H9 (cell line): Measurements from ENCODE around the gene TMEM145. TPM values are rescaled to one million over a fixed set of nuclear protein-coding genes. Genes with fewer than 3 reads are reported as not detected.

Experiments used
- DNase-seq: peaks from one replicate; pipeline ENCODE4 v3.0.0-alpha.2; 2017
- H2AFZ ChIP-seq: one replicate; pipeline ENCODE4 v1.6.1; 2013; ENCODE audit warnings: mild to moderate bottlenecking, low read length, control low read depth, moderate library complexity
- H2AK5ac ChIP-seq: 2 replicates; pipeline ENCODE4 v1.6.1; 2013; ENCODE audit warnings: low read length, control low read depth, mixed read lengths; ENCODE audit not compliant: insufficient read length
- H2BK120ac ChIP-seq: one replicate; pipeline ENCODE4 v1.6.1; 2013; ENCODE audit warnings: low read depth, mild to moderate bottlenecking, low read length, control low read depth, inconsistent platforms; ENCODE audit not compliant: poor library complexity, severe bottlenecking
- H2BK12ac ChIP-seq: 2 replicates; pipeline ENCODE4 v1.6.1; 2013; ENCODE audit warnings: low read length, control low read depth, mixed read lengths, low read depth; ENCODE audit not compliant: insufficient read length
- H2BK15ac ChIP-seq: 2 replicates; pipeline ENCODE4 v1.6.1; 2013; ENCODE audit warnings: low read depth, low read length, control low read depth
- H2BK20ac ChIP-seq: one replicate; pipeline ENCODE4 v1.6.1; 2013; ENCODE audit warnings: low read depth, mild to moderate bottlenecking, low read length, control low read depth, inconsistent platforms; ENCODE audit not compliant: poor library complexity, severe bottlenecking
- H2BK5ac ChIP-seq: 2 replicates; pipeline ENCODE4 v1.6.1; 2013; ENCODE audit warnings: low read length, control low read depth, mixed read lengths; ENCODE audit not compliant: insufficient read length
- H3K14ac ChIP-seq: 2 replicates; pipeline ENCODE4 v1.6.1; 2013; ENCODE audit warnings: low read length, control low read depth; ENCODE audit not compliant: insufficient read depth
- H3K18ac ChIP-seq: 2 replicates; pipeline ENCODE4 v1.6.1; 2013; ENCODE audit warnings: low read depth, mild to moderate bottlenecking, mixed read lengths, low read length, control low read depth; ENCODE audit not compliant: insufficient read length
- H3K23ac ChIP-seq: 2 replicates; pipeline ENCODE4 v1.6.1; 2013; ENCODE audit warnings: low read length, control low read depth, mixed read lengths, low read depth; ENCODE audit not compliant: insufficient read length
- H3K23me2 ChIP-seq: 2 replicates; pipeline ENCODE4 v1.6.1; 2013; ENCODE audit warnings: low read depth, mild to moderate bottlenecking, mixed read lengths, low read length, control low read depth; ENCODE audit not compliant: insufficient read length, poor library complexity, severe bottlenecking
- H3K27ac ChIP-seq: 2 replicates; pipeline ENCODE4 v1.5.1; 2013; ENCODE audit warnings: low read length, control low read depth, mixed read lengths, low read depth; ENCODE audit not compliant: insufficient read length
- H3K27me3 ChIP-seq: 2 replicates; pipeline ENCODE4 v1.6.1; 2013; ENCODE audit warnings: low read length, control low read depth, inconsistent platforms; ENCODE audit not compliant: insufficient read depth
- H3K4ac ChIP-seq: 2 replicates; pipeline ENCODE4 v1.6.1; 2013; ENCODE audit warnings: low read depth, mild to moderate bottlenecking, control low read depth, inconsistent platforms, low read length, moderate library complexity
- H3K4me1 ChIP-seq: 2 replicates; pipeline ENCODE4 v1.6.1; 2013; ENCODE audit warnings: low read length, control low read depth, inconsistent platforms; ENCODE audit not compliant: insufficient read depth
- H3K4me2 ChIP-seq: 2 replicates; pipeline ENCODE4 v1.6.1; 2013; ENCODE audit warnings: low read length, control low read depth, mixed read lengths; ENCODE audit not compliant: insufficient read length, insufficient read depth
- H3K56ac ChIP-seq: 2 replicates; pipeline ENCODE4 v1.6.1; 2013; ENCODE audit warnings: low read depth, mild to moderate bottlenecking, mixed read lengths, low read length, control low read depth; ENCODE audit not compliant: insufficient read length
- H3K79me1 ChIP-seq: 2 replicates; pipeline ENCODE4 v1.6.1; 2013; ENCODE audit warnings: low read depth, mild to moderate bottlenecking, moderate library complexity, low read length, control low read depth, inconsistent platforms; ENCODE audit not compliant: insufficient read depth, poor library complexity, severe bottlenecking
- H3K79me2 ChIP-seq: 2 replicates; pipeline ENCODE4 v1.6.1; 2013; ENCODE audit warnings: low read length, control low read depth, inconsistent platforms; ENCODE audit not compliant: insufficient read depth
- H3K9ac ChIP-seq: 2 replicates; pipeline ENCODE4 v1.6.1; 2013; ENCODE audit warnings: low read length, control low read depth, mixed read lengths; ENCODE audit not compliant: insufficient read length; ENCODE audit errors: extremely low read depth
- H3K9me3 ChIP-seq: one replicate; pipeline ENCODE4 v1.6.1; 2013; ENCODE audit warnings: low read depth, low read length, inconsistent platforms; ENCODE audit not compliant: control insufficient read depth
- H3T11ph ChIP-seq: one replicate; pipeline ENCODE4 v1.6.1; 2013; ENCODE audit warnings: mild to moderate bottlenecking, low read length, control low read depth, inconsistent platforms
- H4K20me1 ChIP-seq: one replicate; pipeline ENCODE4 v1.6.1; 2013; ENCODE audit not compliant: control insufficient read depth, insufficient read length, insufficient read depth
- H4K5ac ChIP-seq: 2 replicates; pipeline ENCODE4 v1.6.1; 2013; ENCODE audit warnings: low read depth, mild to moderate bottlenecking, mixed read lengths, low read length, control low read depth; ENCODE audit not compliant: insufficient read length
- H4K8ac ChIP-seq: replicated peaks from 2 replicates; pipeline ENCODE4 v1.6.1; 2013; ENCODE audit warnings: low read length, control low read depth, mixed read lengths, low read depth; ENCODE audit not compliant: insufficient read length
- H4K91ac ChIP-seq: 2 replicates; pipeline ENCODE4 v1.6.1; 2013; ENCODE audit warnings: low read depth, mild to moderate bottlenecking, moderate library complexity, mixed read lengths, low read length, control low read depth; ENCODE audit not compliant: insufficient read length
- H3K27ac Mint-ChIP-seq, 3 experiments: 2 replicates in 2 of 3; 3 replicates in 1 of 3; pipeline ENCODE4 v1.8.0; 2020 to 2021; ENCODE audit warnings: mixed read lengths in 3 of 3, mild to moderate bottlenecking in 1 of 3, moderate library complexity in 1 of 3
- H3K27me3 Mint-ChIP-seq: 2 replicates; pipeline ENCODE4 v1.8.0; 2021; ENCODE audit warnings: low read depth, mild to moderate bottlenecking, moderate library complexity, mixed read lengths
- H3K36me3 Mint-ChIP-seq, 3 experiments: 2 replicates in 2 of 3; 3 replicates in 1 of 3; pipeline ENCODE4 v1.8.0; 2020 to 2021; ENCODE audit warnings: low read depth in 3 of 3, mixed read lengths in 3 of 3; ENCODE audit not compliant: insufficient read depth in 1 of 3
- H3K4me1 Mint-ChIP-seq, 2 experiments: 2 replicates each; pipeline ENCODE4 v1.8.0; 2020; ENCODE audit warnings: mixed read lengths in 2 of 2
- H3K4me3 Mint-ChIP-seq, 2 experiments: 2 replicates in 1 of 2; 3 replicates in 1 of 2; pipeline ENCODE4 v1.8.0; 2020 to 2021; ENCODE audit warnings: mild to moderate bottlenecking in 2 of 2, mixed read lengths in 2 of 2, moderate library complexity in 1 of 2
- H3K9me3 Mint-ChIP-seq, 2 experiments: 2 replicates in 1 of 2; 3 replicates in 1 of 2; pipeline ENCODE4 v1.8.0; 2020; ENCODE audit warnings: mild to moderate bottlenecking in 2 of 2, mixed read lengths in 2 of 2, moderate library complexity in 1 of 2
- WGBS: extraction: QIAGEN DNeasy Blood & Tissue Kit; methylation state at CpG from one replicate; pipeline ENCODE4 v1.1.7; 2013; ENCODE audit warnings: missing lambda C conversion rate, low lambda C conversion rate, mixed read lengths; ENCODE audit not compliant: insufficient read length; ENCODE audit errors: extremely low coverage; 5-methylcytosine and 5-hydroxymethylcytosine counted together
- total RNA-seq: library from RNA; stranded (reverse); gene quantifications from 2 replicates; pipeline ENCODE4 v1.2.1, GENCODE V29; 2021
- TF ChIP-seq, protein P1 (sequence below): fragments of 200-600 bp; sonication (generic); conservative IDR thresholded peaks from 3 replicates; pipeline ENCODE4 v1.8.0; 2021; ENCODE audit warnings: antibody characterized with exemption, mild to moderate bottlenecking

The TMEM145 gene
- total RNA-seq, 1 experiment from 2014 or later: 4.5 TPM

DNA sequence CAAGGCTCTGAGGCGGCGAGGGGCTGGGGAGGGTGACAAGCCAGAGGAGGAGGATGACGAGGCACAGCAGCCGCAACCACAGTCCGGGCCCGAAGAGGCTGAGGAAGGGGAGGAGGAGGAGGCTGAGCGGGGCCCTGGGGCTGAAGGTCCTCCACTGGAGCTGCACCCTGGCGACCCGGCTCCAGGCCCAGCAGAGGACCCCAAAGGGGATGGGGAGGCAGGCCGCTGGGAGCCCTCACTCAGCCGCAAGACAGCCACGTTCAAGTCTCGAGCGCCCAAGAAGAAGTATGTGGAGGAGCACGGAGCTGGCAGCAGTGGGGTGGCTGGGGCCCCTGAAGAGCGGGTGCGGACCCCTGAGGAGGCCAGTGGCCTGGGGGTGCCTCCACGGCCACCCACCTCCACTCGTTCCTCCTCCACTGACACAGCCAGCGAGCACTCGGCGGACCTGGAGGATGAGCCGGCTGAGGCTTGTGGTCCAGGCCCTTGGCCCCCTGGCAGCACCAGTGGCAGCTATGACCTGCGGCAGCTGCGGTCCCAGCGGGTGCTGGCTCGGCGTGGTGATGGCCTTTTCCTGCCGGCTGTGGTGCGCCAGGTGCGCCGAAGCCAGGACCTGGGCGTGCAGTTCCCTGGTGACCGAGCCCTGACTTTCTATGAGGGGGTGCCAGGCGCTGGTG is 41.1 kb upstream of the TMEM145 start:
- no peak overlapping the region for H2BK15ac ChIP-seq
- H3K27me3 ChIP-seq: no peaks in the 10 kb centered on the region
- no peak overlapping the region for H3K27ac ChIP-seq
- Mint-ChIP-seq H3K4me1 (peaks cover 20 to 25% of the 10 kb centered on the region in 2 experiments), H3K27ac (0 out of 7 replicates have a peak overlapping the region, but pooled peaks of 1 of the 3 experiments have one; percentile 36), H3K36me3 (peaks cover 4 to 23% (median 16%) of the 10 kb centered on the region in 3 experiments; a peak in 6 of 7 replicates), H3K27me3 (no peaks in the 10 kb centered on the region), H3K9me3 (no peaks in the 10 kb centered on the region; a peak in 1 of 5 replicates), H3K4me3 (no peak overlapping the region)
- H3K9ac ChIP-seq: no peak overlapping the region
- H3K79me2 ChIP-seq: no peaks in the 10 kb centered on the region
- H3K23ac ChIP-seq: no peak overlapping the region
- H3K79me1 ChIP-seq: no peaks in the 10 kb centered on the region
- no peak overlapping the region for H2BK12ac ChIP-seq
- H2AK5ac ChIP-seq: no peak overlapping the region
- no peak for DNase-seq
- H3K4ac ChIP-seq: no peak overlapping the region
- no peak overlapping the region for H4K8ac ChIP-seq
- no peak overlapping the region for H3K18ac ChIP-seq
- no peak overlapping the region for H2BK120ac ChIP-seq
- no peak overlapping the region for H2BK5ac ChIP-seq
- H4K20me1 ChIP-seq: no peaks in the 10 kb centered on the region
- H3K9me3 ChIP-seq: no peaks in the 10 kb centered on the region
- no peak overlapping the region for H3K56ac ChIP-seq
- H3K4me1 ChIP-seq: no peaks in the 10 kb centered on the region; the same call in 1 of the 2 replicates
- WGBS: no CpG with 5 or more reads among the region's 35 CpGs
- peaks cover 9% of the 10 kb centered on the region for H3K23me2 ChIP-seq
- no peak overlapping the region for H3K4me2 ChIP-seq
- H2AFZ ChIP-seq: no peak overlapping the region
- no peak overlapping the region for H4K91ac ChIP-seq
- no peak overlapping the region for H3T11ph ChIP-seq
- TF ChIP-seq, protein P1, sequence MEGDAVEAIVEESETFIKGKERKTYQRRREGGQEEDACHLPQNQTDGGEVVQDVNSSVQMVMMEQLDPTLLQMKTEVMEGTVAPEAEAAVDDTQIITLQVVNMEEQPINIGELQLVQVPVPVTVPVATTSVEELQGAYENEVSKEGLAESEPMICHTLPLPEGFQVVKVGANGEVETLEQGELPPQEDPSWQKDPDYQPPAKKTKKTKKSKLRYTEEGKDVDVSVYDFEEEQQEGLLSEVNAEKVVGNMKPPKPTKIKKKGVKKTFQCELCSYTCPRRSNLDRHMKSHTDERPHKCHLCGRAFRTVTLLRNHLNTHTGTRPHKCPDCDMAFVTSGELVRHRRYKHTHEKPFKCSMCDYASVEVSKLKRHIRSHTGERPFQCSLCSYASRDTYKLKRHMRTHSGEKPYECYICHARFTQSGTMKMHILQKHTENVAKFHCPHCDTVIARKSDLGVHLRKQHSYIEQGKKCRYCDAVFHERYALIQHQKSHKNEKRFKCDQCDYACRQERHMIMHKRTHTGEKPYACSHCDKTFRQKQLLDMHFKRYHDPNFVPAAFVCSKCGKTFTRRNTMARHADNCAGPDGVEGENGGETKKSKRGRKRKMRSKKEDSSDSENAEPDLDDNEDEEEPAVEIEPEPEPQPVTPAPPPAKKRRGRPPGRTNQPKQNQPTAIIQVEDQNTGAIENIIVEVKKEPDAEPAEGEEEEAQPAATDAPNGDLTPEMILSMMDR: no peak
- H3K14ac ChIP-seq: no peak overlapping the region; the same call in 1 of the 2 replicates
- no peak overlapping the region for H2BK20ac ChIP-seq
- H4K5ac ChIP-seq: no peak overlapping the region
